Stimulated activated memory B cell treated with anti-CD40 and anti-IgM and Interleukin-4, amounts not matched to agents 10 μg/mL and 1 μg/mL and 100 μg/mL, for 72 hours (primary cell): ENCODE measurements around the gene ROBO1.
"Not testable (repeated sequence)": the region's sequence is repeated elsewhere in the genome, so short reads cannot be mapped to it uniquely, and the experiment has no call there.

ENCODE experiments used
- ATAC-seq: fragments of 150-1000 bp; cut with Tn5 transposase; 2 replicates; pipeline ENCODE4 v1.10.0; 2021
- H3K27ac Mint-ChIP-seq: one replicate; pipeline ENCODE4 v1.8.0; 2022; ENCODE audit warnings: mild to moderate bottlenecking, mixed read lengths
- H3K27me3 Mint-ChIP-seq: one replicate; pipeline ENCODE4 v1.8.0; 2022; ENCODE audit warnings: mixed read lengths
- H3K36me3 Mint-ChIP-seq: one replicate; pipeline ENCODE4 v1.8.0; 2022; ENCODE audit warnings: mixed read lengths
- H3K4me1 Mint-ChIP-seq: one replicate; pipeline ENCODE4 v1.8.0; 2022; ENCODE audit warnings: mixed read lengths
- H3K4me3 Mint-ChIP-seq: one replicate; pipeline ENCODE4 v1.8.0; 2022; ENCODE audit warnings: mild to moderate bottlenecking, moderate library complexity, mixed read lengths
- H3K9me3 Mint-ChIP-seq: one replicate; pipeline ENCODE4 v1.8.0; 2022; ENCODE audit warnings: mixed read lengths

ROBO1 gene

GRCh38 chr3:79215286-79215685 lies 552.5 kb downstream of the ROBO1 start:
- H3K4me1 Mint-ChIP-seq = no peaks in the 10 kb centered on the region
- H3K4me3 Mint-ChIP-seq = no peak overlapping the region
- no peaks in the 10 kb centered on the region for H3K36me3 Mint-ChIP-seq
- no peaks in the 10 kb centered on the region for H3K27me3 Mint-ChIP-seq
- no peak for ATAC-seq
- H3K9me3 Mint-ChIP-seq = no peaks in the 10 kb centered on the region
- no peak overlapping the region for H3K27ac Mint-ChIP-seq

DNA sequence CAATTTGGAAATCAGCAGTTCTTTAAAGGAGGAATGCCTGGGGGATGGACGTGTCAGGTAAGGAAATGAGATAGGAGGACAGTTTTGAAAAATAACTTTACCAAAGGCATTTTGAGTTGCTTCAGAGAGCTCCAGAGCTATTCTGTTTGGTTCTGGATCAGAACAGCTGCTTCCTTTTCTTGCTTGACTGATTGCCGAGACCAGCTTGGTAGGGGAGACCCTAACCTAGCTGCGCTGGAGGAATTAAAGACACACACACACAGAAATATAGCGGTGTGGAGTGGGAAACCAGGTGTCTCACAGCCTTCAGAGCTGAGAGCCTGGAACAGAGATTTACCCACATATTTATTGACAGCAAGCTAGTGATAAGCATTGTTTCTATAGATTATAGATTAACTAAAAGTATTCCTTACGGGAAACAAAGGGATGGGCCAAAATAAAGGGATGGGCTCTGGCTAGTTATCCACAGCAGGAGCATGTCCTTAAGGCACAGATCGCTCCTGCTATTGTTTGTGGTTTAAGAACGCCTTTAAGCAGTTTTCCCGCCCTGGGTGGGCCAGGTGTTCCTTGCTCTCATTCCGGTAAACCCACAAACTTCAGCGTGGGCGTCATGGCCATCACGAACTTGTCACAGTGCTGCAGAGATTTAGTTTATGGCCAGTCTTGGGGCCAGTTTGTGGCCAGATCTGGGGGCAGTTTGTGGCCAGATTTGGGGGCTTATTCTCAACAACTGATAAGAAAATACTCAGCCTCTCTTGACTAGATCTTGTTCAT lies 556.0 kb downstream of the ROBO1 start:
- no peak overlapping the region for H3K27ac Mint-ChIP-seq
- no peaks in the 10 kb centered on the region for H3K36me3 Mint-ChIP-seq
- peaks cover 5% of the 10 kb centered on the region for H3K9me3 Mint-ChIP-seq
- no peak for ATAC-seq
- no peaks in the 10 kb centered on the region for H3K27me3 Mint-ChIP-seq
- no peak overlapping the region for H3K4me3 Mint-ChIP-seq
- no peaks in the 10 kb centered on the region for H3K4me1 Mint-ChIP-seq

DNA sequence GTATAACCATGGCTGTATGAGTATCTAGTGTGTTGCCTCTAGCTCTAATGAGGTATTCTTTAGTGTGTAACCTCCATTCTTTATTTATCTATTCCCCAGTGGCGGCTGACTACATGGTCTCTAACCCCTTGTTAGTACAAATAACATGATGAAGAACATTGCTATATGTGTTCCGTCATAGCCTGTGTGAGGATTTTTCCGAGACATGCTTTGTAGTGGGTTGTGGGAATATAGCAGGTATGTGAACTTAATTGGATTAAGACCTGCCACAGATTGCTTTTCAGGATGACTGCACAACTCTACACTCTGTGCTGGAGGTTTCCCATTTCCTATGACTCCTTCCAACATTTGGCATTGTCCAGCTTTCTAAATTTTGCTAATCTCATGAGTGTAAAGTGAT lies 563.4 kb downstream of the ROBO1 start:
- peaks cover 14% of the 10 kb centered on the region for H3K9me3 Mint-ChIP-seq
- no peak overlapping the region for H3K4me3 Mint-ChIP-seq
- no peaks in the 10 kb centered on the region for H3K27me3 Mint-ChIP-seq
- no peak overlapping the region for H3K27ac Mint-ChIP-seq
- no peak for ATAC-seq
- H3K36me3 Mint-ChIP-seq = no peaks in the 10 kb centered on the region
- H3K4me1 Mint-ChIP-seq = no peaks in the 10 kb centered on the region

DNA sequence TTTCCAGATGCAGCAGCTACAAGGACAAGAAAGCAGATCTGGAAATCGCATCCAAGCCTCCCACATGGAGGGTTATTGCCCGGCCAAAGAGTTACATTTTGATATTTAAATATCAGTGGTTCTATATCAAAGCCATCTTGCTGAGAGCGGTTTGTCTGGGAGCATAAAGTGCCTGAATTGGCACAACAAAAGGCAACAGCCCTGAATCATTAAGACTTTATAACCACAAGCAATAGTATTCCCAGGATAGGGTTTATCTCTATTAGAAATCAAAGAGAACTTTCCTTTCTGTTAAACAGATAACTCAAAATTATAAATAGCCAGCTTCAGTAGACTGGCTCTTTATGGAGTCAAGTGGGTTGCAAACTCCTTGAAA lies 564.7 kb downstream of the ROBO1 start:
- H3K4me1 Mint-ChIP-seq = no peaks in the 10 kb centered on the region
- no peak for ATAC-seq
- no peak overlapping the region for H3K4me3 Mint-ChIP-seq
- no peaks in the 10 kb centered on the region for H3K36me3 Mint-ChIP-seq
- no peak overlapping the region for H3K27ac Mint-ChIP-seq
- H3K27me3 Mint-ChIP-seq = no peaks in the 10 kb centered on the region
- peaks cover 10% of the 10 kb centered on the region for H3K9me3 Mint-ChIP-seq

- no peak for ATAC-seq
- Mint-ChIP-seq H3K9me3 (peaks cover 9% of the 10 kb centered on the region), H3K27me3 (no peaks in the 10 kb centered on the region), H3K27ac (no peak overlapping the region), H3K4me3 (no peak overlapping the region), H3K4me1 (no peaks in the 10 kb centered on the region), H3K36me3 (no peaks in the 10 kb centered on the region)
Observed at GRCh38 chr3:79202471-79203143, 565.2 kb downstream of the ROBO1 start.

- H3K9me3 Mint-ChIP-seq = peaks cover 15% of the 10 kb centered on the region
- no peaks in the 10 kb centered on the region for H3K4me1 Mint-ChIP-seq
- H3K36me3 Mint-ChIP-seq = no peaks in the 10 kb centered on the region
- no peaks in the 10 kb centered on the region for H3K27me3 Mint-ChIP-seq
- H3K27ac Mint-ChIP-seq = no peak overlapping the region
- ATAC-seq = no peak
- no peak overlapping the region for H3K4me3 Mint-ChIP-seq
Observed at GRCh38 chr3:79200456-79200855, 567.3 kb downstream of the ROBO1 start.

- Mint-ChIP-seq H3K4me1 (no peaks in the 10 kb centered on the region), H3K27me3 (no peaks in the 10 kb centered on the region), H3K27ac (no peak overlapping the region), H3K4me3 (no peak overlapping the region), H3K36me3 (no peaks in the 10 kb centered on the region), H3K9me3 (peaks cover 15% of the 10 kb centered on the region)
- ATAC-seq = no peak
Observed at GRCh38 chr3:79199966-79200365, 567.8 kb downstream of the ROBO1 start.

DNA sequence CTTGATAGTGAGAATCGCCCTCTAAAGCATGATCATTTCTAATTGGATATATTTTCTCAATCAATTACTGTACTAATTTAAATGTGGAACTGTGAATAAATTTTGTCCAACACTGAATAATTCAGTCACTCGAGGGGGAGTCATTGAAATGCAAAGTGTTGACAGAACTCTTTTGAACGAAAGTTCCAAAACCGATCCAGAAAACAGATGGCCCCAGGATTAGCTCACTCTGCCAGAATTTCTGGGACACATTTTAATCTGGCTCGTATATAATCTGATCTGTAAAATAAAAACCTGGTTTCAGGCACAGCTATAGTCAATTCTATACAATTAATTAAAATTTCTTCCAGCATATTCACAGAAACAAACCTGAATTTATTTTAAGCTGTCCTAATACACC lies 580.4 kb downstream of the ROBO1 start:
- no peak overlapping the region for H3K27ac Mint-ChIP-seq
- no peaks in the 10 kb centered on the region for H3K4me1 Mint-ChIP-seq
- H3K36me3 Mint-ChIP-seq = no peaks in the 10 kb centered on the region
- no peak overlapping the region for H3K4me3 Mint-ChIP-seq
- peaks cover 5% of the 10 kb centered on the region for H3K9me3 Mint-ChIP-seq
- ATAC-seq = no peak
- H3K27me3 Mint-ChIP-seq = no peaks in the 10 kb centered on the region

GRCh38 chr3:79184251-79184650 lies 583.5 kb downstream of the ROBO1 start:
- Mint-ChIP-seq H3K4me1 (no peaks in the 10 kb centered on the region), H3K9me3 (peaks cover 5% of the 10 kb centered on the region), H3K27me3 (no peaks in the 10 kb centered on the region), H3K4me3 (no peak overlapping the region), H3K36me3 (no peaks in the 10 kb centered on the region), H3K27ac (no peak overlapping the region)
- no peak for ATAC-seq

DNA sequence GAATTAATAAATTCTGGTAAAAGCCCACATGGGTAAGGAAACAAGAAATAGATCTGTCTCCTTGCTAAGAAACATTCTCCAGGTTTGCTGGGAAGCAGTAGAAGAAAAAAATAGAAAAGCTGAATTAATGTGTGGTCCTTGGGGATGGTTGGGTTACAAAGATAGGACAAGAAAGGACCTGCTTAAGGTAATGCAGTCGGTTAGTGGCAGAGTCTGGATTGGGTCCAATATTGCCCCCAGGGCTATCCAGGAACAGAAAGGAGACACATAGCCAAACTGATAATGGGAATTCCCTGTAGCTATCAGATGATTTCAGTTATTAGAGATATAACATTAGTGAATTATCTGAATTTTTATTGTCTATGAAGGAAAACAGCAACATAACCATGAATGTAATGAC lies 584.3 kb downstream of the ROBO1 start:
- no peak overlapping the region for H3K27ac Mint-ChIP-seq
- H3K4me1 Mint-ChIP-seq = no peaks in the 10 kb centered on the region
- no peak overlapping the region for H3K4me3 Mint-ChIP-seq
- H3K9me3 Mint-ChIP-seq = peaks cover 5% of the 10 kb centered on the region
- no peak for ATAC-seq
- no peaks in the 10 kb centered on the region for H3K27me3 Mint-ChIP-seq
- no peaks in the 10 kb centered on the region for H3K36me3 Mint-ChIP-seq

GRCh38 chr3:79178471-79179180 lies 589.2 kb downstream of the ROBO1 start:
- Mint-ChIP-seq H3K4me3 (no peak overlapping the region), H3K27ac (no peak overlapping the region), H3K27me3 (no peaks in the 10 kb centered on the region), H3K9me3 (peaks cover 5% of the 10 kb centered on the region), H3K4me1 (no peaks in the 10 kb centered on the region), H3K36me3 (no peaks in the 10 kb centered on the region)
- no peak for ATAC-seq

DNA sequence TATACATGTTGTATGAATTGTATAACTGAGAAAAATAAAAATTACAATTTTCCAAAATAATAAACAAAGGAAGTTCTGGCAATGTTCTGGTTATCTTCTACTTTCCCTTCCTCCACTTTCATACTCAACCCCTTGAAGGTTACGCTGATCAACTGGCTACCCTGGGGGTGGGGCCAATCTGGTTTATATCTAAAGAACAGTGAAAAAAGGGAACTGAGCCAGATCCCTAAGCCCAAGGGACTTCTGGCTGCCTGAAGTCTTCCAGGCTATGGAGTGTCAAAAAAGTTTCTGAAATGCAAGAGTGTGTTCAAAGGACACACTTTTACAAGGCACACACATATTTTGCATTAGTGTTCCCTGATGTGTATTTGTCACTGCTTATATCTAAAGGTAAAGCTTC lies 591.9 kb downstream of the ROBO1 start:
- Mint-ChIP-seq H3K36me3 (no peaks in the 10 kb centered on the region), H3K4me1 (no peaks in the 10 kb centered on the region), H3K9me3 (peaks cover 5% of the 10 kb centered on the region), H3K4me3 (no peak overlapping the region), H3K27ac (no peak overlapping the region), H3K27me3 (no peaks in the 10 kb centered on the region)
- ATAC-seq = no peak

DNA sequence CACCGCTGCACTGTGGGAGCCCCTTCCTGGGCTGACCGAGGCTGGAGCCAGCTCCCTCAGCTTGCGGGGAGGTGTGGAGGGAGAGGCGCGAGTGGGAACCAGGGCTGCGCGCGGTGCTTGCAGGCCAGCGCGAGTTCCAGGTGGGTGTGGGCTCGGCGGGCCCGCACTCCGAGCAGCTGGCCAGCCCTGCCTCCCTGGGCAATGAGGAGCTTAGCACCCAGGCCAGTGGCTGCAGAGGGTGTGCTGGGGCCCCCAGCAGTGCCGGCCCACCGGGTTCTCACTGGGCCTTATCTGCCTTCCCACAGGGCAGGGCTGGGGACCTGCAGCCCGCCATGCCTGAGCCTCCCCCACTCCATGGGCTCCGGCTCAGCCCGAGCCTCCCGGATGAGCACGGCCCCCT lies 594.5 kb downstream of the ROBO1 start:
- ATAC-seq, H3K4me1 Mint-ChIP-seq, H3K27me3 Mint-ChIP-seq, H3K36me3 Mint-ChIP-seq, H3K27ac Mint-ChIP-seq, H3K4me3 Mint-ChIP-seq, H3K9me3 Mint-ChIP-seq: not testable (repeated sequence)

GRCh38 chr3:79172241-79172640 lies 595.6 kb downstream of the ROBO1 start:
- ATAC-seq = no peak
- H3K36me3 Mint-ChIP-seq = no peaks in the 10 kb centered on the region
- peaks cover 3% of the 10 kb centered on the region for H3K9me3 Mint-ChIP-seq
- no peak overlapping the region for H3K27ac Mint-ChIP-seq
- H3K27me3 Mint-ChIP-seq = no peaks in the 10 kb centered on the region
- no peaks in the 10 kb centered on the region for H3K4me1 Mint-ChIP-seq
- no peak overlapping the region for H3K4me3 Mint-ChIP-seq

DNA sequence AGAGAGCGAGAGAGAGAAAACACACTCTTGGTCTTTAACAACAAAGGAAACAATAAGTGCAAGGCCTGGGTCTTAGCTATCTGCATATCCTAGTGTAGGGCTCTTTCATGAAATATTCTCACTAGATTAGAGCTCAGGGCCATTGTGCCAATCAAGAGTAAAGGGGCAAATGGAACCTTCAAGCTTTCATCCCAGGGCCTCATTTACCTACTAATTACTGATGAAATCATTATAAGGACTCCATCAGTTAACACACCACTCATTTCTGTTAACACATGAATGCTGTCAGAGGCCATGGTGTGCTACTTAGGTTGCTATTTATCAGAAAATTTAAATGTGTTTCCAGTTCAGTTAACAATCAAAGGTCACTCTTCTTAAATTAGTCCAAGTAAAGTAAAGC lies 597.8 kb downstream of the ROBO1 start:
- Mint-ChIP-seq H3K4me3 (no peak overlapping the region), H3K4me1 (no peaks in the 10 kb centered on the region), H3K36me3 (no peaks in the 10 kb centered on the region), H3K9me3 (peaks cover 2% of the 10 kb centered on the region), H3K27ac (no peak overlapping the region), H3K27me3 (no peaks in the 10 kb centered on the region)
- no peak for ATAC-seq
